ELF-1 (cell line): ENCODE measurements around the gene STXBP6.
"Not testable (repeated sequence)": the region's sequence is repeated elsewhere in the genome, so short reads cannot be mapped to it uniquely, and the experiment has no call there.

Source experiments
- DNase-seq: peaks from one replicate; pipeline ENCODE4 v3.0.0-alpha.2; 2016; ENCODE audit warnings: low read depth, low spot score

STXBP6 gene

DNA sequence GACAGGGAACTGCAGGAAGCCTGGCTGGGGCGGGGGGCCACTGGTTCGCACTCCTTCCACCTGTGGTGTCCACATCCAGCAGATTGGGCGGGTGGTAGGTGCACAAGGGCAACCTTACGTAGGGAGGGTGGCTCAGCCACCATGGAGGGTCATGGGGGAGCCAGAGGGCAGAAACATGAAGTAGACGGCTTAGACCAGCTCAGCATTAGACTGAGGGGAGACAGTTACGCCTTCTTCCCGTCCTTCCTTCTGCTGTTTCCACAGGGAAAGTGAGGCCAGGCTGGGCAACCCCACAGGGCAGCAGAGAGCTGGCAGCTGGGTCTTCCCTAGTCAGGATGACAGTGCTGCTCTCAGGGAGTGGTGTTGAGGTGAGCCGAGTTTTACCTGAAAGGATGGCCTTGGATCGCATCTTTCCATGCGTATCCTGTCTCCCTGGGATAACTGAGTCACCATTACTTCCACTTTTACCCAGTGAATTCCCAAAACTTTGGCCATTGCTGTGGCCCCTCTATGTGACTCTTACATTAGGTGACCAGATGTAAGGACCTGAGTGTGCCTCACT lies 245.9 kb downstream of the STXBP6 start:
- DNase-seq = no peak

DNA sequence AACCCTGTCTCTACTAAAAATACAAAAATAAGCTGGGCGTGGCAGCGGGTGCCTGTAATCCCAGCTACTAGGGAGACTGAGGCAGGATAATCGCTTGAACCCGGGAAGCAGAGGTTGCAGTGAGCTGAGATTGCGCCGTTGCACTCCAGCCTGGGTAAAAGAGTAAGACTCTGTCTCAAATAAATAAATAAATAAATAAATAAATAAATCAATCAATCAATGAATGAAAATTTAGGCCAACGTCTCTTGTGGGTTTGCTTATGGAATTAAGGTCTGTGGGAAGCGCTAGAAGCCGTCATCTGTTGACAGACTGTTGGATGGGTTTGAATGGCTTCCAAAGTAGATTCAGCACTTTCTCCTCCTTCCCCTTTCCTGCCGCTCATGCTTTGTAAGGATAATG lies 246.5 kb downstream of the STXBP6 start:
- not testable (repeated sequence) for DNase-seq

DNA sequence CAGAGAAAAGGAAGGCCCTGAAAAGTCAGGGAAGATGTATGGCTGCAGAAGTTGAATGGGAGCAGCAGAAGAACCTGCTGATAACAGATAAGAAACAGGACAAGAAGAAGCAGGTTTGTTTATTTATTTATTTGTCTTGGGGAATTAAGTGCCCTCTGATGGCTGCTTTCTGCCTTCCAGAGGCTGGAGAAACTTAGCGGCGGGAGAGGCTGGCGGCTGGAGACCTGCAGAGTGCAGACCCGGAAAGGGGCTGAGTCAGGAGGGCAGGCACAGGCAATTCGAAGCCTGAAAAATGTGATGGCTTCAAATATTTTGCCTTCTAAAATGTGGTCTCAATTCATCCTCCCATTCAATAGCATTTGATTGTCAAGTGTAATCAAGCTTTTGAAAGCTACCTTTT lies 247.7 kb downstream of the STXBP6 start:
- DNase-seq = no peak

DNA sequence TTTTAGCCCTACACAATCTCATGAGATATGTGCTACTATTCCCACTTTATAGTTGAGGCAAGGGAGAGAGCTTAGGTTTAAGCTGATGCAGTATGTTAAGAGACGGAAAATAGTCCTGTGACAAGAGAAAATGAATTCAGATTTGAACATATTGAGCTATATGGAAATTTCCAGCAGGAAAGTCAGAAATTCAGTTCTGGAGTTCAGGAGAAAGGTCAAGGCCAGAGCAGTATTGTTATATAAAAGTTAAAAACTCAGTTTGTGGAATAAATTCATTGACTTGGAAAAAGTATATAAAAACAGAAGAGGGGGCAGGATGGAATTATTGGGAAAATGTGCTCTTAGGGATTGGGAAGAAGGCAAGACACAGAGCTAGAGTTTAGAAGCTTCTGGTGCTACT lies 248.9 kb downstream of the STXBP6 start:
- no peak for DNase-seq

DNA sequence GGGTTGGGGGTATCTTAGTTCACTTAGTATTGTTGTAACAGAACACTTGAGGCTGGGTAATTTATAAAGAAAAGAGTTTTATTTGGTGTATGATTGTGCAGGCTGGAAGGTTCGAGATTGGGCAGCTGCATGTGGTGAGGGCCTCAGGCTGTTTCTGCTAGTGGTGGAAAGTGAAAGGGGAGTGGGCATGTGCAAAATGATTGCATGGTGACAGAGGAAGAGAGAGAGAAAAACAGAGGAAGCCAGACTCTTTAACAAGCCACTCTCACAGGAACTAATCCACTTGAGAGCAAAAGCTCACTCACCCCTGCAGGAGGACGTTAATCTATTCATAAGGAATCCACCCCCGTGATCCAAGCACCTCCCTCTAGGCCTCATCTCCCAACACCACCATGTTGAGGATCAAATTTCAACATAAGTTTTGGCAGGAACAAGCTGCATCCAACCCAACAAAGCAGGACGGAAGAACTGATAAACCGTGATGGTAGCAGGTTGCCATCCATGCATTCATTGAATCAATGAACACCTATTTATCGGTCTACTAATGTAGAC lies 251.0 kb downstream of the STXBP6 start:
- no peak for DNase-seq

DNA sequence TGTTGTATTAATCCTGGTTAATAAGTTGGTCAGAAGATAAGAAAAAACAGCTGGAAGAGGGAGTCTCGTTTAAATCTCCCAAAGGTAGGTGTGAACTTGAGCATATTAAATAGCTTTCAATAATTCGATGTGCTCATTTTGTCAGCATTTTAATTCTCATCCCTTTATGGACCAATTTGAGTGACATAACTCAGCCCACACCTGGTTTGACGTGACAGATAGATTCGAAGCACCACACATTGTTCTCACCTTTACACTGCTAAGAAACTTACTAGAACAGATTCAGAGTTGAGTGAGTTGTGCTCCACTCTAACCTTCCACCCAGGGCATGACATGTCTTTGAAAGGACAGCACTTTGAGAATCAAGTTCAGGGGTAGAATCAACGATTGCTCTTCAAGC lies 254.5 kb downstream of the STXBP6 start:
- no peak for DNase-seq

DNA sequence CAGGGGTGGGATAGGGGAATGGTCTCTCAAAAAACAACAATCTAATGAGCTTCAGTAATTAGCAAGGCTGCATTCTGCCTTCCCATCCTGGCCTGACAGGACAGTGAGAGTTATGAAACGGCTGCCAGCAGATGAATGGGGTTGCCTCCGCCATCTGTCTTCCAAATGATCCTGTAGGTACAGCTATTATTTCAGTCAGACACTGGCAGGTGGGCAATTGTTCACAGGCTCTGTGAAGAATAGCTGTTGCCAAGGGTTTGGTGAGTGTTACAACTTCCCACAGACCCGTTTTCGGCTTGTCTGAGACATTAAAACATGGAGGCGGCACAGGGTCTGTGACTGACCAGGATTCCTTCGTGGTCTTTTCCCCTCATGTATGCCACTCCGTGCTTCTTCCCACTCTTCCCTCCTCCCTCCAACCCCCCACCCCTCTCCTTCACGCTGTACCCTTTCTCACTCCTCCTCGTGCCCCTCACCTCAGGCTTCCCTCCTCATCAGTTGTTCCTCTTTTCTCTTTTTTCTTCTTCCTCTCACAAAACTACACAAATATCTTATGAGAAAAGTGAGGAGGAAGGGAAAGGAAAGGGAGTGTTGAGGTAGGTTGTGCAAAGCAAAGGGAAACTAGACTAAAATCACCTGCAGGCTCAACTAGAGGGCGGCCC lies 255.2 kb downstream of the STXBP6 start:
- no peak for DNase-seq

DNA sequence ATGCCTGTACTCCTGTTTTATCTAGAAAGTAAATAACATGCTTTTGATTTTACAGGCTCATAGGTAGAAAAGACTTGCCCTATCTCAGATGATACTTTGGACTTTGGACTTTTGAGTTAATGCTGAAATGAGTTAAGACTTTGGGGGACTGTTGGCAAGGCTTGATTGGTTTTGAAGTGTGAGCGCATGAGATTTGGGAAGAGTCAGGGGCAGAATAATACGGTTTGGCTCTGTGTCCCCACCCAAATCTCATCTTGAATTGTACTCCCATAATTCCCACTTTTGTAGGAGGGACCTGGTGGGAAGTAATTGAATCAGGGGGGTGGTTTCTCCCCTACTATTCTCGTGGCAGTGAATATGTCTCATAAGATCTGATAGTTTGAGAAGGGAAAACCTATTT lies 259.8 kb downstream of the STXBP6 start:
- no peak for DNase-seq

DNA sequence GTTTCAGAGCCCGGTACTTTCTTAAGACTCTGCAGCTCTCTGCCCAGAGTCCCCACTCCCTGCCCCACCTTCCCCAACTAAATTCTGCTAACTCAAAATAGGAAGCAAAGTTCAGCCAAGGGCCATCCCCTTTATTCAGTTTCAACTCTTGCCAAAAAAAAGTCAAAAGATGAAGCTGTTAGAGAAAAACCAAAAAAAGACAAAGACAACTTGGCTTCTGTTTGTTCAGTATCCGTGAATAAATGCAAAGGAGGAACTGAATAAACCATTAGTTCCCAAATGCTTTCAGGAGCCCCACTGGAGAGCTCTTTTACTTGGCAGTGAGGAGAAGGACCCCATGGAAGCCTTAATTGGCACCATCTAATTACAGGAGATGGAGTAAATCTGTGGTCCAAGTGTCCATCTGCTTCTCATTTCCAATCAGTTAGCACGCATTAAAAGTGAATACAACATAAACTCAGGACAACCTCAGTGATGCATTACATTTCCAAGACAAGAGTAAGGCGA lies 260.5 kb downstream of the STXBP6 start:
- DNase-seq = no peak

DNA sequence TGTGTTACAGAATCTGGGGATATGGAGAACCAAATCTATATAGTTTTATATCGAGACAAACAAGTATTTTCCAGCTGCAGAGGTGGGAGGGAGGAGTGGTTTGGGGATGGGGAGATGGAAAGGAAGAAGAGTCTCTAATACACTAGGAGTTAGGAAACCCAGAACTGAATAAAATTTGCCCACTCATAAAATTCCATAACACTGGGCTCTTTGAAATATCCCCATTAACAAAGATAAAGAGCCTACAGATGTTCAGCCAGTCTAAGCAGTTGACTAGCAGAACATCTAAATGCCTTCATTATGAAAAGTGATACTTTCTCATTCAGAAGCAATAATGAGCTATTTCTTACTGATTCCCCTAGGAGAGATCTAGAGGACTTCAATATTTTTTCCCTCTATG lies 264.2 kb downstream of the STXBP6 start:
- DNase-seq = no peak

DNA sequence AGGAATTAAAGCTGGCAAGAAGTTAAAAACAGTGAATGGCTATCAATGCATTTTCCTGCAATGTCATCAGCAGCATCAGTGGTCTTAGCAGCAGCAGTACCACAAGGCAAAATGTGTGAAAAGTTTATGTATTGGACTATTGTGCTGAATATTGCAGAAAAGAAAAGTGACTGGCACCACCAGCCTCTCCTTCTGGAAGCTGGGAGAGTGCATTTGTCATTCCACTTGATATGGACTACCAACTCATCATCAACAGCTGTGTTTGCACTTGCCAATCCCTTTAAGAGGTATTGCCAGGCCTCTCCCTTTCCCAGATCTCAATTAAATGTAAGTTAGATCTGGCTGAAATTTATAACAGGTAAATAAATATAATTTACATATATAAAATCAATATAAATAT lies 265.0 kb downstream of the STXBP6 start:
- no peak for DNase-seq

DNA sequence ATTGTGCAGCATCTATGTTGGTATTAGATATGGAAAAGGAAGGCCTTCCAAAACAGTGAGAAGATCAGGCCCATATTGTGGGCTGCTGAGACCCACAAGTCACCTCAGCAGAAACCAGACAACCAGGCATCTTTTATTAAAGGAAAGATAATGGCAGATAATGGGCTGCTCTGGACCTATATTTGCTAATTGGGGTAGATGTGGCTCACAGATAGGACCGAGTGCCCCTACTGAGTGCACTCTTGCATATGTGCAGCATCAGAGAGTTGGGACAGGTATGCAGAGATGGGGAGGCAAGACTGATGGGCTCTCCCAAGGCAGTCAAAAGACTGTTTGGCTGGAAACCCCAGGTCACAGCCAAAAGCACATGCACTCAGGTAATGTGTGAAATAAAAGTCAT lies 266.2 kb downstream of the STXBP6 start:
- DNase-seq = no peak

DNA sequence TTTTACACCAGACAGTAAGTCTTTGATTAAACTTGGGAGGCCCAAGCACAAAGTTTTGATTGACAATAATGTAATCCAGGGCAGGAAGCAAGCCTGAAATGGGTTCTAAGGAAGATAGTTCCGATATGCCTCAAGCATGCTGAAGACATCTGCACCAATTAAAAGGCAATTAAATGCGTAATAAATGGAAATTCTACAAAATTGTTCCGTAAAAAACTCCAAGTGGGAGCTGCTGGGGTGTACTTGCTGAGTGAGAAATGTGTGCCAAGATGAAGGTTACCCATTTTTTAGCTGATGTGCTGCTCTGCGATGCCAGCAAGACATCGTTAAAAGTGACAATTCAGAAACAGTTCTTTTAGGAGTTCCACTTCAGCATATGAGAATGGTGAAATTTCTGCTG lies 269.7 kb downstream of the STXBP6 start:
- DNase-seq = no peak

DNA sequence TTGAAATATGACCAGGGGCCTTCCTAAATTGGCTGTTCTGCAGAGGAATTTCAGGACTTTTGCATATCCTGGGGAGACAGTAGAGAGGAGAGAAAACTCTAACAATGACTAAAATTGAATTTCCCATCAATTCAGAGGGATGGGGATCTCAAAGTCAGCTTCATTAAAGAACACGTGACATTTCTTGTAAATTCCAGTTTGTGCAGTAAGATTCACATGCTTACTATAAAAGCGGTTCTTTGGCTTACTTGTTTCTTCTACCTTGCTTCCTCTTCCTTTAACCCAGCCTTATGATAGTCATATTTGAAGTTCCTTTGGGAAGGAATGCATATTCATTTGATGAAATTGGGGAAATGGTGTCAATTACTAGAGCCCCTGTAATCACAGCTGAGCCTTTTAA lies 272.3 kb downstream of the STXBP6 start:
- no peak for DNase-seq

DNA sequence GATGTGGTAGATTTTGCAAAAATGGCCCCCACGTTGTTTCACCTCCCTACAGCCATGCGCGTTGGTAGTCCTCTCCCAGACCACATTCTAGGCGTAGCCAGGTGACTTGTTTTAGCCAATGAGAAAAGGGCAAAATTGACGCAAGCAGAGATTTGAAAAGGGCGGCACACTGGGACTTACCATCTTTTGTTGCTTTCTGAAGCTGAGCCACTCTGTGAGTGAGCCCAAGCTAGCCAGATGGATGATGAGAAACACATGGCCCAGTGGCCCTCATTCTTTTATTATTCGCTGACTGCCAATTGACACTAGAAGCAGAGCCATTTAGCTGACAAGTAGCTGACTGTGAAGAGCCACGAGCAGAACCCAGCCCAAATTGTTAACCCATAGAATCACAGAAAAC lies 274.0 kb downstream of the STXBP6 start:
- DNase-seq = peak; percentile 5

DNA sequence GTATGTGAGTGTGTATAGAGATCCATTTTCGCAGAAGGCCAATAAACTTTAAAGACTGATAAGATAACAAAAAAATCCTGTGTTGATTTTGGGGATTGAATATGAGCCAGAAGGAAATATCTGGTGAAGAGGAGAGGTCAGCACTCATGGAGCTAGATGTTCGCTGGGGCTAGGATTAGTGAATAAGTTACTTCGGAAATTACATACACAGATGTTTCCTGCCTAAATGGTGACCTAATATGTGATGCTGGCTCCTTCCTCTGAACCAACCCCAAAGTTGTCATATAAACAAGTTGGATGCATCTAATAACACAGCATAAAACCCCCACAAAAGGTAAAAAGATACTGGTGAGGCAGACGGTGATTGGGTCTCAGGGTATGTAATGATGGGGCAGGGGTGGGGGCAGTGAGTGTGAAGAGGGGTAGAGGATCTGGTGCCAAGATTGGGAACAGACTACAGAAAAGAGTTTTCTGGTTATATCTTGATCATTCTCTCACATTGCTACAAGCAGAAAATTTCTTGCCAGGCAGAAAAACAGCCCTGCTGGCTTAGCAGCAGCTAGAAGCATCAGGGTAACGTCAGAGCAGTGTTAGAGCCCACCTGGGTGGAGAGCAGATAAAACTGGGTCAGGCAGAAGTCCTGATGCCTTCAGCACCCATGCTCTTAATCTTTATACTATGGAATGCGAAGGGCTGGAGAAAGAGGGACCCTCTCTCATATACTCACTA lies 275.6 kb downstream of the STXBP6 start:
- DNase-seq = no peak

DNA sequence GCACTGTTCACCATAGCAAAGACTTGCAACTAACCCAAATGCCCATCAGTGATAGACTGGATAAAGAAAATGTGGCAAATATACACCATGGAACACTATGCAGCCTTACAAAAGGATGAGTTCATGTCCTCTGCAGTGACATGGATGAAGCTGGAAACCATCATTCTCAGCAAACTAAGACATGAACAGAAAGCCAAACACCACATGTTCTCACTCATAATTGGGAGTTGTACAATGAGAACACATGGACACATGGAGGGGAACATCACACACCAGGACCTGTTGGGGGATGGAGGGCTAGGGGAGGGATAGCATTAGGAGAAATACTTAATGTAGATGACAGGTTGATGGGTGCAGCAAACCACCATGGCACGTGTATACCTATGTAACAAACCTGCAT lies 276.4 kb downstream of the STXBP6 start:
- DNase-seq = not testable (repeated sequence)

DNA sequence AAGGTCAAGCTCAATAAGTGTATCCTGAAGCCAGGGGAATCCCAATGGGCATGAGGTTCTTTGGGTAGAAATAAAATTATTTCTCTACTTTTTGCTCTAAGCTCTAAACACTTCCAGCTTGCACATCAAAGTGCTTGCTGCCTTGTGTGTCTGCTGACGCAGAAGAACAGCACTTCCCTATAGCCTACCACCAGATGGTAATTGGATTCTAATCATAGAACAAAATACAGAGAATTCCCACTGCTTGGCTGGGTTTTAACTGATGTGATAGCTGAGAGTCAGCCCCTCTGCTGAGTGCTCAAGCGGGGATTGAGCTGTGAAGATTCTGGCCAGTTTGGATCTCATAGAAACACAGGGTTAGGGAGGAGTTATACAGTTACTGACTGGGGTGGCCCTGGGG lies 283.5 kb downstream of the STXBP6 start:
- no peak for DNase-seq

DNA sequence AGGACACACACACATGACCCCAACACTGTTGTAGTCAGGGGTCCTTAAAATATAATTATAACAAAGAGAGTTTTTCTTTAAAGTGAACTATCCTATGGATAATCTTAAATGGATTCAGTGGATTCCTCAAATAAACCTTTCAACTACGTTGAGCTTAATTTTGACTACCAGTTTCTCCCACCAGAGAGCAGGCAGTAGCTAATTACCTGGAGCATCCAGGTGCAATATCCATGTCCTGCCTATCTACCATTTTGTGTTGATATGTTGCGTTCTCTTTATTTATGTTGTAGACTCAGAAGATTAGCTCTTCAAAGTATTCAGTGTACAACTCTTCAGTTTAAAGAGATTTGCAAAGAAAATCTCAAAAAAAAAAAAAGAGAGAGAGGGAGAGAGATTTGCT lies 288.8 kb downstream of the STXBP6 start:
- no peak for DNase-seq
